DMS79 (cell line): ENCODE data around the gene CLCN4.

Experiments used
- DNase-seq: peaks from one replicate; lab custom pipeline; 2025; lab: John Stamatoyannopoulos, UW

CLCN4 gene

GRCh38 chrX:10130354-10130753 lies 26.4 kb upstream of the CLCN4 start:
- no peak for DNase-seq

DNA sequence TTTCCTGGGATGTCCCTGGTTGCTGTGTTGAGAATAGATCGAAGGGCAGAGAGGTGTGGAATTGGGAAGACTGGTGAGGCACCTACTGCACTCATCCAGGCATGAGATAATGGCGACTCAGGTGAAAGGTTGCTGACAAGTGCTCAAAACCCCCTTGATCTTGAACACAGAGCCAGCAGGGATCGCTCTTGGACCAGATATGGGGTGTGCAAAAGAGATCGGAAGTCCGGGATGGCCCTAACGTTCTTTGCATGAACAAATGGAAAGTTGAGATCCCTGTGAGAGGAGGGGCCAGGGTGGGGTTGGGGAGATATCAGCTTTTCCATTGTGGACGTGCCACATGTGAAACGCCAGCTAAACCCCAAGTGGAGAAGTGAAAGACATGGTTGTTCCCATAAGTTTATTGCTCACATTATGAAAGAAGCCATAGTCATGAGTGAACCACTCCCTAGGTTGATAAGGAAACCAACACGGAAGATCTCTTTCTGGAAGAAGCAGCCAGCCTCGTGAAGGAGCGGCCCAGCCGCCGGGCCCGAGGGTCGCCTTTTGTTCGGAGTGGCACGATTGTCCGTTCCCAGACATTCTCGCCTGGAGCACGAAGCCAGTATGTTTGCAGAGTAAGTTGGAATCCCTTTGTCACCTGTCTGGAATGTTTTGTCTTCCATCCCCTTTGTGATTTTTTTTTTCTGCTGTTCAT lies 22.6 kb upstream of the CLCN4 start:
- no peak for DNase-seq

- DNase-seq, result no peak
Measured at GRCh38 chrX:10134921-10135320, 21.9 kb upstream of the CLCN4 start.

DNA sequence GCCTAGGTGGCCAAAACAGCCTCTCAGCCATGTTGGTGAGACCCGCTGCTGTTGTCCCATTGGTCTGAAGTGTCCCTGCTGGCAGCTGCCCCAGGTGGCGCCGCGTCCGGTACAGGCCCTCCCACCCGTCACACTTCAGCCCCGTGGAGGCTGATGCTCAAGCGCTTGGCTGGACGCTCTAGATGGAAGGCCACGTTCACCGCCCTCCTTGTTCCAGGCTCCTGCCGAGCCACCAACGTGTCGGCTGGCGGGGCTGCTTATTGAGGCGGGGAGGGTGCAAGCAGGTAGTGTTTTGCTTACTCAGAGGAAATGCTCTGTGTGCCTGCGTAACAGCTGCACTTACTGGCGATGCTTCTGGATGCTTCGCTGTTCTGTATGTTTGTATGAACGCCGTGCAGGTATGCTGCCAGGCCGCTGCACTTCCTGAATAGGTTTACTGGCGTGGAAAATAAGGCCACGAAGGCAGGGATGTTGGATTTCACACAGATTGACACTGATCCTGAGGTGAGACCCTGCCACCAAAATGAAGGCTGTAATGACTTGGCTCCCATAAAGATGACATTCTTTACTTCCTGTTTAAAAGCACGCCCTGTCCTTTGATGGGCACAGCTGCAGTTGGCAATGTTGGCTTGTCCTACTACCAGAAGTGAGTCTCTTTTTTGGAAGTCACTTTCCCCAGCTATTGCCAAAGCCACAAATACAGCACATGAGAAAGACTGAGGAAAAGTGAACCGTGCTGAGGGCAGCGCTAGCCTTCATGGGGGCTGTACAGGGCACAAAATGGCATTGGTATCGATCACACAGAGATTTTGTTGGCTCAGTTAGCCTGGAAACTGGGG lies 21.0 kb upstream of the CLCN4 start:
- no peak for DNase-seq

- no peak for DNase-seq
Measured at GRCh38 chrX:10138726-10139125, 18.0 kb upstream of the CLCN4 start.

DNA sequence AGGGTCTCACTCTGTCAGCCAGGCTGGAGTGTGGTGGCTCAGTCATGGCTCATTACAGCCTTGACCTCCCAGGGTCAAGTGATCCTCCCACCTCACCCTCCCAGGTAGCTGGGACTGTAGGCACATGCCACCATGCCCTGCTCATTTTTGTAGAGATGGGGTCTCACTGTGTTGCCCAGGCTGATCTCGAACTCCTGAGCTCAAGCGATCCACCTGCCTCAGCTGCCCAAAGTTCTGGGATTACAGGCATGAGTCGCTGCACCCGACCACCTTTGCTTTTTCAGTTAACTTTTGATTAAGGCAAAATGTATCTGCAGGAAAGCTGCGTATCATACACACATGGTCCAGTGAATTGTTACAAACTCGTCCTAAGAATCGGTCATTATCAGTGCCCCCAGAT lies 16.5 kb upstream of the CLCN4 start:
- DNase-seq, result no peak

GRCh38 chrX:10142041-10142599 lies 14.7 kb upstream of the CLCN4 start:
- no peak for DNase-seq

DNA sequence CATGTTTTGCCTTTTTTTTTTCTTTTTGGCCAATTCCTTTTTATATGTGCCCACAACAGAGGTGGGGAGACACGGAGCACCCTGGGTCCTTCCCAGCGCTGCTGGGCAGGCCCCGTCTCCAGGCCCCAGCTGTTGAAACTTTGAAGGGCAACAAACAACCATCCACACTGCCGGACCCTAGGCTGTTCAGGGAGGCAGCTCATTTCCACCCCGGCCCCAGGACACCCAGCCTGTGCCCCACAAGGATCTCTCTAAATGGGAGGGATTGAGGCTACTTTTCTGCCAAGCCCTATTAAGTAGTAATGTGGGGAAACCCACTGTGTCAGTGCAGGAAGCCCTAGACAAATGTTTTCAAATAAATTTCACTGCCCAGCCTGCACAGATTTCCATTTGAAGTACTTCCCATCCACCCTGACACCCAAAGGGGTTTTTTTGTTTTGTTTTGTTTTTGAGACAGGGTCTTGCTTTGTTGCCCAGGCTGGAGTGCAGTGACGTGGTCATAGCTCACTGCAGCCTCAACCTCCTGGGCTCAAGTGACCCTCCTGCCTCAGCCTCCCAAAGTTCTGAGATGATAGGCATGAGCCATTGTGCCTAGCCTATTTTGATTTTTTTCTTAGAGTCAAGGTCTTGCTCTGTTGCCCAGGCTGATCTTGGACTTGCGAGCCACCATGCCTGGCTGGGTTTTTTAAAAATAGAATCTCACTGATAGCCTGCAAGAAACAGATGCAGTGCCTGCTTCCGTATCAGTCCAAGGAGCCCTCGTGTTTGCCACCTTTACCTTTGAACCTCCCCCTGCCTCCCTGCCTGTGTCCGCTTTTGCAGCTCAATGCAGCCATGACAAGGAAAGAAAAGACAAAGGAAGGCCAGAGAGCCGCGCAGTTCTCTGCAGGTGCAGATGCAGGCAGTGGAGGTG lies 13.4 kb upstream of the CLCN4 start:
- DNase-seq, result no peak

- no peak for DNase-seq
Measured at GRCh38 chrX:10146346-10146745, 10.4 kb upstream of the CLCN4 start.

GRCh38 chrX:10152086-10152485 lies 4.7 kb upstream of the CLCN4 start:
- no peak for DNase-seq

- no peak for DNase-seq
Measured at GRCh38 chrX:10155137-10155536, 1.6 kb upstream of the CLCN4 start.

DNA sequence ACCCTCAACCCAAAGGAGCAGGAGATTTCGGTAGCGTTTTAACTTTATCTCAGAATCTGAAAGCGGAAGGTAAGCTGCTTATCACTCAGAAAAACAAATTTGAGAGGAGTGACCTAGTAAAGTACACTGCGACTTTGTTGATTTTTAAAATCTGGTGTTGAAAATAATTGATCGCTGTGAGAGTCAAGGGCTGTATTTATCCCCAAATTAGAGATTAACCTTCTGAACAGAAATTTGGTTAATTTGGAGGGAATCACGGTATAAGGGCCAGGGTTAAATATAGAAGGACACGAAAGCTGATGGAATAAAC lies 212 bp downstream of the CLCN4 start:
- DNase-seq, result no peak

DNA sequence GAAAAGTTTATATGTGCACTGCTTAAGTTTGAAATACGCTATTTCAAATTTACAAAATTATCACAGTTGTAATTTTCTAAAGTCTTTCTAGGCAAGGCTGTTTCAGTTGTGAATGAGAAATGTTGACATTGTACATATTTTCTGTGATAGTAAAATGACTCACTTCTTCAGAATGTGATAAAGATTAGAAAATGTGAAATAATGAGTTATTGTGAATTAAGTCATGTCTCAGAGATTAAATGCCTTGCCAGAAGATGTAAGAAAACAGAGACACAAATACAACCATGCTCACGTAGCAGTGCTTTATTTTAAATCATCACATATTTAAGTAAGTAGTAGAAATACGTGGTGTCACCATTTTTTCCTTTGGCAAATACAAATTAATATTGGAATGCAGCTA lies 768 bp downstream of the CLCN4 start:
- no peak for DNase-seq

DNA sequence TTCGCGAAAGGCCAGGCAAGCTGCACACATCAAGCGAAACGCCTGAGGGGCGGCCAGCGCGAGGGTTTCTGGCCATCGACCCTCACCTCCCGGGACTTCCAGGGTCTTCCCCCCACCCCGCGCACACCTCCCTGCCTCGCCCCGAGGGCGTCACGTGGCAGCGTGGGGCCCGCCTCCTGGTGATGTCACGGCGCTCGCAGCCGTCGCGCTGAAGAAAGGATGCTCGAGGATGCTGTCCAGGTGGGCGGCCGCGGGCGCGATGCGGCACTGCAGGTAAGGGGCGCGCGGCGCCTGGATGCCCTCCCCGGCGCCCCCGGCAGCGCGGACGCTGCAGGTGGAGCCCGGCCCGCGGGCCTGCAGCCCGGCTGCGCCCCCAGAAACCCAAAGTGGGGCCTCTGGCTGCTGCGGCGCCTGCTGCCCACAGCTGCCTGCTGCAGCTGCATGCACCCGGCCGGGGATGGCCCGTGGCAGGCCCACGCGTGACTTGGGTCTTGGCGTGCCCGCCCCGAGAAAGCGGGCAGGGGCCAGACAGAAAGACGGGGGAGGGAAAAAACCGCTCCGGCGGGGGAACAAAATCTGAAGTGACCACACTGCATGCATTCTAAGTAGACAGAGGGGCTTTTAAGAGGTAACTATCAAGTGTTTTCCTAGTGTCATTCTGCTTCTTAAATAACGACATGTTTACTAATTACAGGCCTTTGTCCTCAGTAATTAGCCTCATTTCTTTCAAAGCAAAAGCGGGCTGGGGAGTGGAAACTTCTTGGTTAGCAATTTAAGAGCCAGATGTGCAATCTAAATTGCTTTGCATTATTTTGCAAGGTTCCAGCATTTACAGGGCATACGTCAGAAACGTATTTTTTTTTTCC lies 1.7 kb downstream of the CLCN4 start:
- DNase-seq, result no peak

GRCh38 chrX:10159145-10159468 lies 2.3 kb downstream of the CLCN4 start:
- DNase-seq, result no peak

DNA sequence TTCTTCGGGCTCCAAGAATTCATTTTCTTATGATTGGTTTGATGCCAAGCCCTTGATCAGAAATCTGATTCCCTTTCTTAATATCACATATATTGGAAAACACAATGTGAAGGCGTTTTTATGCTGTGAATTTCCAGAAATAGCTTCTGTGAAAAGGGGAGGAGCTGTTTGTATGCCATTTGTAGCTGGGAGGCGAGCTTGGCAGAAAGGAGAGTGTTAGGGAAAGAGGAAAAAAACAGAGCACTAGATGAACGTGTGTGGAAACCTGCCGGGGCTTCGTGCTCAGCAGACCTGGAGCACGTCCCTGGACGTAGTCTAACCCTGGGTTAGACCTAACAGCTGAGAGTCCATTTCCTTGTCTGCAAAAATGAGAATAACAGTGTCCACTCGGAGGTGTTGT lies 3.4 kb downstream of the CLCN4 start:
- no peak for DNase-seq

- DNase-seq, result no peak
Measured at GRCh38 chrX:10163031-10163430, 6.3 kb downstream of the CLCN4 start.

DNA sequence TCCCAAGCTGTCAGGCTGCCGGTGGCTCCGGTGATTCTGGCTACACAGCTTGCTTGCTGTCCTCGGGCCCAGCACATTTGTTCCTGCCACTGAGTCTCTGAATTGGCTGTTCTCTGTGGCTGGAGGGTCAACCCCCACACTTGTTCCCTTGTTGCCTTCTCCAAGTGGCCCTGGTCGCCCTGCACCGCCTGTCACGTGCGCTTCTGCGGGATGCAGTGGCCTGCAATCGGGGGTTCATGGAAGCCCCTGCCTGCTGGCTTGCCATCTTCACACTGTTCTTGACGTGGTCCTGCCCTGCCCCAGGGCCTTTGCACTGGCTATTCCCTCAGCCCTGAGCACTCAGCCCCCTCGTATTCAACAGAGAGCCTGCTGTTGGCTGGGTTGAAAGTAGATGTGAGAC lies 8.1 kb downstream of the CLCN4 start:
- DNase-seq, result no peak

DNA sequence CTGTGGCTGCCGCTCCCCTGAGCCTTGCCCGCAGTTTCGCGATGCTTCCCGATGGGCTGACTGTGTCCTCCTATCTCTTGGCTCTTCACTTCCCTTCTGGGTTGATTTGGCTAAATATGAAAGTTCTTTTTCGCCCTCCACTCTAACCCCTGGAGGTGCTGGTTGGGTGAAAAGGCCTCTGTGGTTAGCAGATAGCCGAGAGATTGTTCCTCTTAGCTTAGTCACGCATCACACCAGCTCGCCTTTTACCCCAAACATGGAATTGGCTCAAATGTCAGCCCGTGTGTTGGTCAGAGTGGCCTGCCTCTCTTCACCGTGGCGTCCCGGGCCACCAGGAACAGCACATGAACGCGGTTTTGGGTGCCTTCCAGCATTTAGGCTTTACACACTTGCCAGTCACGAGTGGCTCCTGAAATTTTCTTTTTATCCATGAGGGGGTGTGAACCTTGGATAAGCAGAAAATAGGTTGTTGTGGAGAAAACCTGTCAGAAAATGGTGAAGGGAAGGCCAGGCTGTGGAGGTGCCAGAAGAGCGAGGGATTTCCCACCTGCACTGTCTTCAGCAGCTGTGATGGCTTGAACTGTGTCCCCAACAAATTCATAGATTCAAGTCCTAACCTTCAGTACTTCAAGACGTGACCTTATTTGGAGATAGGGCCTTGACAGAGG lies 8.9 kb downstream of the CLCN4 start:
- no peak for DNase-seq

DNA sequence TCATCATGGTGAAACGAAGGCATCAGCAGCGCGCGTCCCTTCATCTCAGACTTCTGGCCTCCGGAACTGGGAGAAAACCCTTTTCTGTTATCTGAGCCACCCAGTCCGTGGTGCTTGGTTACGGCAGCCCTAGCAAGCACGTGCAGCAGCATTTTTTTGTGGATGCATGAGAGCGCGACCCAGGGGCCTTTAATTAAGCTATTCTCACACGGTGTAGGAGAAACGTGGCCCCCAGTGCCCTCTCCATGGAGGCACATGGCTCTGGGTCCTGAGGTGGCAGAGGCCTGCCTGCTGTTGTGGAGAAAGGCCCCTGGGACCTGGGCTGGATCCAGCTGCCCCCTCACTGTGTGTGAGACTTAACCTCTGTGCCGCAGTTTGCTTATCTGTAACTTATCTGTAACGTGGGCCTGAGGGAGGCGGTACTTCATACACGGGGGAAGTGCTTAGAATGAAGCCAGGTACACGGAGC lies 9.5 kb downstream of the CLCN4 start:
- DNase-seq, result no peak

DNA sequence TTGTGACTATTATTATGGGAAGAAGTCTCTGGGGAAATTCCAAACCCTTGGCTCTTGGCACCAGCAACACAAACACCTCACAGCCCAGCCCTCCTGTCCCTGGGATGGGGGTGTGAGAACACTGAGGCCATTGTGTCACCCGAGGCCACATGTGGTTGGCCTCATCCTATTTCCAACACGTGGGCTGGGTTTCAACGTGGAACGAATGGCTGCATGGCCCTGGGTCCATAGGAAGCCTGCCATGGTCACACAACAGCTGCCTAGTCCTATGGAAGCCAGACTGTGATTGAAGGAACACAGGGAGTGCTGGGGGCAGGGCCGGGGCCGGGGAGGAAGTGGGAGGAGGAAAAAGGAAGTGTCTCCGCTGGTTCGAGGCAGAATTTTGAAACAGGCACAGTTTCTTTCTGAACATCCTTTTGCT lies 10.0 kb downstream of the CLCN4 start:
- DNase-seq, result no peak
